Tibial artery (tissue), 4 donors: ENCODE data around the gene ULK4.

ENCODE experiments used
- DNase-seq, 2 donors: peaks; one replicate each; pipeline ENCODE4 v3.0.0-alpha.2; 2019
- H3K27ac ChIP-seq, 2 donors: fragments of 200-600 bp; sonication (generic) in 1 of 2; 1 replicate in 1 of 2; 2 replicates in 1 of 2; pipeline ENCODE4 v1.5.1; 2018 to 2019; ENCODE audit warnings: mild to moderate bottlenecking in 1 of 2
- H3K27me3 ChIP-seq, 2 donors: fragments of 200-600 bp; sonication (generic) in 1 of 2; one replicate each; pipeline versions ENCODE4 v1.5.1 to v1.6.0; 2016 to 2019
- H3K36me3 ChIP-seq, 3 donors: fragments of 200-600 bp; sonication (generic) in 2 of 3; one replicate each; pipeline ENCODE4 v1.5.1; 2016 to 2019; ENCODE audit warnings: mild to moderate bottlenecking in 2 of 3
- H3K4me1 ChIP-seq, 4 donors: fragments of 200-600 bp; sonication (generic) in 2 of 4; 1 replicate in 3 of 4; 2 replicates in 1 of 4; pipeline ENCODE4 v1.5.1; 2016 to 2019
- H3K4me3 ChIP-seq, 2 donors: fragments of 200-600 bp; sonication (generic) in 1 of 2; 1 replicate in 1 of 2; 2 replicates in 1 of 2; pipeline ENCODE4 v1.5.1; 2018 to 2019; ENCODE audit warnings: mild to moderate bottlenecking in 2 of 2
- H3K9me3 ChIP-seq, 3 donors: fragments of 200-600 bp; sonication (generic) in 1 of 3; one replicate each; pipeline ENCODE4 v1.5.1; 2016 to 2019
- CTCF ChIP-seq, 2 experiments: fragments of 200-600 bp in 1 of 2; fragments of 450-650 bp in 1 of 2; IDR thresholded peaks; one replicate each; pipeline ENCODE4 v1.5.1; 2017 to 2019; ENCODE audit warnings: antibody characterized with exemption in 2 of 2, mild to moderate bottlenecking in 1 of 2, moderate library complexity in 1 of 2
- intact Hi-C: fragments of 100-400 bp; cut with DNase I; formaldehyde crosslinking; loops from one replicate; pipeline ENCODE4 v1.15.0; 2023; ENCODE audit warnings: low total_unique reads

ULK4 gene

GRCh38 chr3:41220906-41221677 lies 740.8 kb downstream of the ULK4 start:
- intact Hi-C loops, result loop anchor here (10.0 kb wide), 2 partner anchors 216 to 346 kb away; no protein-coding TSS in a partner anchor
- Histone ChIP-seq H3K36me3 (peaks cover 12 to 18% (median 17%) of the 10 kb centered on the region in 3 donors), H3K27ac (no peak overlapping the region), H3K4me3 (no peak overlapping the region), H3K4me1 (peaks cover 0 to 88% (median 53%) of the 10 kb centered on the region in 4 donors), H3K27me3 (no peaks in the 10 kb centered on the region), H3K9me3 (no peaks in the 10 kb centered on the region)
- no peak for TF ChIP-seq CTCF (IDR thresholded peaks at IDR 0.05)
- no peak for DNase-seq

GRCh38 chr3:41219424-41219823 lies 742.5 kb downstream of the ULK4 start:
- intact Hi-C loops, result no loop called here
- TF ChIP-seq CTCF (IDR thresholded peaks at IDR 0.05), result no peak
- H3K4me1 ChIP-seq, result peaks cover 0 to 98% (median 52%) of the 10 kb centered on the region in 4 donors

GRCh38 chr3:41216993-41217392 lies 744.9 kb downstream of the ULK4 start:
- Histone ChIP-seq H3K4me3 (no peak overlapping the region), H3K9me3 (no peaks in the 10 kb centered on the region), H3K27ac (no peak overlapping the region), H3K4me1 (peaks cover 0 to 95% (median 38%) of the 10 kb centered on the region in 4 donors), H3K36me3 (no peaks in the 10 kb centered on the region), H3K27me3 (no peaks in the 10 kb centered on the region)
- intact Hi-C loops, result no loop called here
- DNase-seq, result no peak
- no peak for TF ChIP-seq CTCF (IDR thresholded peaks at IDR 0.05)

More at GRCh38 chr3:41219424-41219823, 742.5 kb downstream of the ULK4 start:
- DNase-seq, result no peak
- Histone ChIP-seq H3K27ac (no peak overlapping the region), H3K4me3 (no peak overlapping the region), H3K36me3 (peaks cover 0 to 1% (median under 1%) of the 10 kb centered on the region in 3 donors), H3K27me3 (no peaks in the 10 kb centered on the region), H3K9me3 (no peaks in the 10 kb centered on the region)

GRCh38 chr3:41216422-41216821 lies 745.5 kb downstream of the ULK4 start:
- Histone ChIP-seq H3K27ac (no peak overlapping the region), H3K36me3 (no peaks in the 10 kb centered on the region), H3K9me3 (no peaks in the 10 kb centered on the region), H3K4me3 (no peak overlapping the region), H3K4me1 (peaks cover 0 to 90% (median 33%) of the 10 kb centered on the region in 4 donors), H3K27me3 (no peaks in the 10 kb centered on the region)
- no peak for DNase-seq
- TF ChIP-seq CTCF (IDR thresholded peaks at IDR 0.05), result no peak
- intact Hi-C loops, result no loop called here

GRCh38 chr3:41213588-41213987 lies 748.3 kb downstream of the ULK4 start:
- no peaks in the 10 kb centered on the region for H3K9me3 ChIP-seq
- no peak overlapping the region for H3K4me3 ChIP-seq
- H3K36me3 ChIP-seq, result no peaks in the 10 kb centered on the region
- H3K27me3 ChIP-seq, result no peaks in the 10 kb centered on the region
- no peak for TF ChIP-seq CTCF (IDR thresholded peaks at IDR 0.05)
- no peak overlapping the region for H3K27ac ChIP-seq
- peaks cover 0 to 79% (median 21%) of the 10 kb centered on the region in 4 donors for H3K4me1 ChIP-seq
- intact Hi-C loops, result no loop called here
- DNase-seq, result no peak
